Mononuclear cell (primary cell): ENCODE results near the gene PI16. TPM values are rescaled to one million over a fixed set of nuclear protein-coding genes. Genes with fewer than 3 reads are reported as not detected.

Experiments used
- H3K27me3 ChIP-seq: 2 replicates; pipeline ENCODE4 v1.6.0; 2011; ENCODE audit warnings: low read length, control low read depth; ENCODE audit not compliant: insufficient read depth
- H3K4me1 ChIP-seq: 2 replicates; pipeline ENCODE4 v1.5.1; 2011; ENCODE audit warnings: mild to moderate bottlenecking, low read length, control low read depth; ENCODE audit not compliant: insufficient read depth
- H3K4me3 ChIP-seq: 2 replicates; pipeline ENCODE4 v1.5.1; 2011; ENCODE audit warnings: mild to moderate bottlenecking, low read length, moderate library complexity
- H3K9me3 ChIP-seq: 2 replicates; pipeline ENCODE4 v1.5.1; 2011; ENCODE audit warnings: low read depth, mild to moderate bottlenecking, control low read depth, low read length
- total RNA-seq: library from RNA; depleted of rRNA; stranded (reverse); fragments of >200 nt; gene quantifications from one replicate; pipeline ENCODE4 v1.2.3, GENCODE V29; 2012

The PI16 gene, protein sequence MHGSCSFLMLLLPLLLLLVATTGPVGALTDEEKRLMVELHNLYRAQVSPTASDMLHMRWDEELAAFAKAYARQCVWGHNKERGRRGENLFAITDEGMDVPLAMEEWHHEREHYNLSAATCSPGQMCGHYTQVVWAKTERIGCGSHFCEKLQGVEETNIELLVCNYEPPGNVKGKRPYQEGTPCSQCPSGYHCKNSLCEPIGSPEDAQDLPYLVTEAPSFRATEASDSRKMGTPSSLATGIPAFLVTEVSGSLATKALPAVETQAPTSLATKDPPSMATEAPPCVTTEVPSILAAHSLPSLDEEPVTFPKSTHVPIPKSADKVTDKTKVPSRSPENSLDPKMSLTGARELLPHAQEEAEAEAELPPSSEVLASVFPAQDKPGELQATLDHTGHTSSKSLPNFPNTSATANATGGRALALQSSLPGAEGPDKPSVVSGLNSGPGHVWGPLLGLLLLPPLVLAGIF
- total RNA-seq = 3.6 TPM

- Histone ChIP-seq H3K9me3 (no peaks in the 10 kb centered on the region), H3K4me3 (peak within 1 kb of the TSS; percentile 12), H3K4me1 (peaks cover 25% of the 10 kb centered on the region)
These were observed at the start of gene PI16 for GRCh38 chr6:36954262-36954931. Gene PI16 (plus strand): TSS chr6:36954738. CDS start chr6:36954761, 23 bp downstream.

DNA sequence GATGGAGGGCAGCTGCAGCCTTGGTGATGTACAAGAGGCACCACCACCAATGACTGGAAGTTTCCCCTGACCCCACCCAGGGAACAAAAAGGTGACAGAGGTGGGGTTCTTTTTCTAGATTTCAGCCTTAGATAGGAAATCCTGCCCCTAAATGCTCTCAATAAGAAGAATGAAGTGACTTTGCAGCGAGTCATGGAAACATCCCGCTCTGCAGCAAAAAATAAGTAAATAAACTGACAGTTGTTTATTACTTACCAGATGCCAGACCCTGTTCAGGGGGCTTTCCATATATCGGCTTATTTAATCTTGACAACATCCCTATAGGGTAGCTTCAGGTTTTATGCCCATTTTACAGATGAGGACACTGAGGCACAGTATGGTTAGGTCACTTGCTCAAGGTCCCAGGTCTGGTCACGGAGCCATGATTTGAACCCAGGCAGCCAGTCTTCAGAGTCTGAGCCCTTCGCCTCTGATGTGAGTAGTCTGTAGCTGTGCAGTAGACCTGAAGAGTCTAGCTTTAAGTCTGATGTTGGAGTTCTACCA lies 49.6 kb upstream of the PI16 start:
- no peaks in the 10 kb centered on the region for H3K4me1 ChIP-seq
- no peaks in the 10 kb centered on the region for H3K27me3 ChIP-seq
- no peak overlapping the region for H3K4me3 ChIP-seq
- no peaks in the 10 kb centered on the region for H3K9me3 ChIP-seq

More at GRCh38 chr6:36954262-36954931, at the start of gene PI16:
- peaks cover 4% of the 10 kb centered on the region for H3K27me3 ChIP-seq

GRCh38 chr6:36906539-36907325 lies 47.8 kb upstream of the PI16 start:
- no peak overlapping the region for H3K4me3 ChIP-seq
- no peaks in the 10 kb centered on the region for H3K27me3 ChIP-seq
- no peaks in the 10 kb centered on the region for H3K9me3 ChIP-seq
- peaks cover 4% of the 10 kb centered on the region for H3K4me1 ChIP-seq

DNA sequence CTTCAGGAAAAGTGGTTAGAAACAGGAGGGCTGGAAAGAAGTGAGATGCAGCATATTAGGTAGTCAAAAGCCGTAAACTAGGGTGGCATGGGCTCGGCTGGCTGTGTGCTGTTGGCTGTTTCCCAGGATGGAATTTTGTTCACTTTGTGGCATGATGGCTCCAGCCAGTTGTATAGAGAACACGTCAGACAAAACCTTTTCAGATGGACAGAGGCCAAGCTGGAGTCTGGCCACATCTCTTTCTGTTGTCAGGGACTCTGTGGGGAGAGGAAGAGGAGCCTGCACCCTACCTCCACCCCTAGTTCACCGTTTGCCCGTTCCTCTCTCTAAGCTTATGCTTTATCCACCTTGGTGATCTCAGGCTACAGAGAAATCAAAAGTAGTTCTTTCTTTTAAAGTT lies 46.8 kb upstream of the PI16 start:
- Histone ChIP-seq H3K27me3 (no peaks in the 10 kb centered on the region), H3K4me3 (no peak overlapping the region), H3K4me1 (peaks cover 15% of the 10 kb centered on the region), H3K9me3 (no peaks in the 10 kb centered on the region)

DNA sequence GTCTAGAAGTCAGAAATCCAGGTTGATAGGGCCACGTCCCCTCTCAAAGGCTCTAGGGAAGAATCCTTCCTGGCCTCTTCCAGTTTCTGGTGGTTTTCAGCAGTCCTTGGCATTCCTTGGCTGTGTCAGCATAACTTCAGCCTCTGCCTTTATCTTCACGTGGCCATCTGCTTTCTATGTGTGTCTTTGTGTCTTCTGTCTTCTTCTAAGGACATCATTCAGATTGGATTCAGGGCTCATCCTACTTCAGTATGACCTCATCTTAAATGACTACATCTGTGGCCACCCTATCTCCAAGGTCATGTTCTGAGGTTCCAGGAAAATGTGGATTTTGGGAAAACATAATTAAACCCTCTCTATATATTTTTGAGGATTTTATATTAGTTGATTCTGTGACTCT lies 45.8 kb upstream of the PI16 start:
- Histone ChIP-seq H3K9me3 (no peaks in the 10 kb centered on the region), H3K4me1 (peaks cover 15% of the 10 kb centered on the region), H3K27me3 (no peaks in the 10 kb centered on the region), H3K4me3 (no peak overlapping the region)

GRCh38 chr6:36912030-36912454 lies 42.5 kb upstream of the PI16 start:
- H3K27me3 ChIP-seq = no peaks in the 10 kb centered on the region
- H3K9me3 ChIP-seq = no peaks in the 10 kb centered on the region
- H3K4me3 ChIP-seq = no peak overlapping the region
- H3K4me1 ChIP-seq = peaks cover 15% of the 10 kb centered on the region

DNA sequence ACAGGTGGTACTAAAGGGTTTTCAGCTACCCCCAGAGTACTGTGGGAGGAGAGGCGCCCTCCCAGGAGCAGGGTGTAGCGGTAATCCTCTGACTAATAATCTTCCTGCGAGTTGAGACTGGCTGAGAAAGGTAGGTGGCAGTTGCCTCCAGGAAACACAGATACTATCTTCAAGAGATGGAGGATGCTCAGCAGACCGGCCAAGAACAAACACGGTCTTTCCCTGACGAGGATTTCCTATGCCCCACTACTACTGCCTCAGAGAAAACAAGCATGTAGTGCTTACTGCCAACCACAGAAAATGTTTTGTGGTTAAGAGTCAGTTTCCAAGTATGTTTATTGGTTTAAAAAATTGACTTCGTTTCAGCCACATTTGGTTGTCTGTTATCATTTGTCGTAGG lies 42.0 kb upstream of the PI16 start:
- H3K4me3 ChIP-seq = no peak overlapping the region
- peaks cover 15% of the 10 kb centered on the region for H3K4me1 ChIP-seq
- H3K9me3 ChIP-seq = no peaks in the 10 kb centered on the region
- H3K27me3 ChIP-seq = no peaks in the 10 kb centered on the region

DNA sequence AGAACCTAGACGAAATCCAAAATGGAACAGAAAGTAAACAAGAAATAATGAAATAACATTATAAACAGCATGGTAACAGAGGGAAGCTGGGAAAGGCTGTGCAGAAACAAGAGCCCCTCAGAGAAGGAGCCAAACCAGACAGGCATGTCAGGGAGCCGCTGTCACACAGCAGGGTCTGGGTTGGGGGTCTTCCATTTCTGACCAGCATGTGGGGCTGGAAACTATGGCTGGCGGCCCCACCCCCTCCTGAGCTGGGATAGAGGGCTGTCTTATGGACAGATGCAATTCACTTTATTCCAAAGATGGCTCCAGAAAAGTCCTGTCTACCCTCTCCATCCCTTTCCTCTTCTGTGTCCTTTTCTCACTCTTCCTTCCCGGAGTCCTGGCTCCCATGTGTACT lies 41.5 kb upstream of the PI16 start:
- Histone ChIP-seq H3K9me3 (no peaks in the 10 kb centered on the region), H3K4me1 (peaks cover 15% of the 10 kb centered on the region), H3K4me3 (no peak overlapping the region), H3K27me3 (no peaks in the 10 kb centered on the region)

- no peaks in the 10 kb centered on the region for H3K9me3 ChIP-seq
- peaks cover 15% of the 10 kb centered on the region for H3K4me1 ChIP-seq
- H3K27me3 ChIP-seq = no peaks in the 10 kb centered on the region
- H3K4me3 ChIP-seq = no peak overlapping the region
These were observed 40.2 kb upstream of the PI16 start for GRCh38 chr6:36914227-36914794.

DNA sequence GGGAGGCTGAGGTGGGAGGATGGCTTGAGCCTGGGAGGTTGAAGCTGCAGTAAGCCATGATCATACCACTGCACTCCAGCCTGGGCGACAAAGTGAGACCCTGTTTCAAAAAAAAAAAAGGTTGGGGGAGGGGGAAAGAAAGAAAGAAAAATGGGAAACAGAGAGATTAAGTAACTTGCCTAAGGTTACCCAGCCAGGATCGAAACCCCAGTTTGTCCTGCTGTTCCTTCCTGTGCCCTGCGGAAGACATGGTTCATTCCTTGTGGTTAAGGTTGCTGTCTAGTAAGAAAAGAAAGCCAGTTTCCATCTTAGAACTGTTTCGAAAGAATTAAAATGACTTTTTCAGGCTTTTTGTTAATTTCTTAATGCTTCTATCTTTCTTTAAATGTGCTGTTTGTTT lies 38.9 kb upstream of the PI16 start:
- Histone ChIP-seq H3K9me3 (no peaks in the 10 kb centered on the region), H3K27me3 (no peaks in the 10 kb centered on the region), H3K4me3 (no peak overlapping the region), H3K4me1 (peaks cover 15% of the 10 kb centered on the region)

- Histone ChIP-seq H3K9me3 (no peaks in the 10 kb centered on the region), H3K4me1 (peaks cover 15% of the 10 kb centered on the region), H3K27me3 (no peaks in the 10 kb centered on the region), H3K4me3 (no peak overlapping the region)
These were observed 38.4 kb upstream of the PI16 start for GRCh38 chr6:36916126-36916525.

- H3K4me1 ChIP-seq = peaks cover under 1% of the 10 kb centered on the region
- H3K27me3 ChIP-seq = no peaks in the 10 kb centered on the region
- no peaks in the 10 kb centered on the region for H3K9me3 ChIP-seq
- H3K4me3 ChIP-seq = no peak overlapping the region
These were observed 36.9 kb upstream of the PI16 start for GRCh38 chr6:36917541-36918193.

DNA sequence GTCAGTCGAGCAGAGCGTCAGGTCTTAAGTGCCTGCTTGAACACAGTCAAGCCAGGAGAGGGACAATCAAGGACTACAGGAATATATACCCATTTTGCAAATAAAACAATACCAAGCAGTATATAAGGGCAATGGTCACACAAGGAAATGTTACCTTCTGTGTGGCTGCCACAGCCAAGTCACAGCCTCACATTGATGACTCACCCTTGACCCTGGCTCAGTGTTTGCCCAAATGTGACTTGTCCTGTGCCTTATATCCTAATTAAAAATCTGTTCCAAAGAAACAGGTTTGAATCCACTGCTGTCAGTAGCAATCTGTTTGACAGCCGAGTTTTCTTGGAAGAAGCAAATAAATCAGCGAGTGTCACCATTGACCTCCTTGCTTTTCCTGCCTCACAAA lies 34.5 kb upstream of the PI16 start:
- H3K9me3 ChIP-seq = no peaks in the 10 kb centered on the region
- H3K27me3 ChIP-seq = no peaks in the 10 kb centered on the region
- H3K4me1 ChIP-seq = no peaks in the 10 kb centered on the region
- H3K4me3 ChIP-seq = no peak overlapping the region

- Histone ChIP-seq H3K4me3 (no peak overlapping the region), H3K27me3 (no peaks in the 10 kb centered on the region), H3K9me3 (no peaks in the 10 kb centered on the region)
These were observed 34.0 kb upstream of the PI16 start for GRCh38 chr6:36920546-36920945.

More at GRCh38 chr6:36920546-36920945, 34.0 kb upstream of the PI16 start:
- H3K4me1 ChIP-seq = no peaks in the 10 kb centered on the region
